Posterior vena cava (tissue), 2 donors: Measurements from ENCODE around the gene MRPL41. TPM values are rescaled to one million over a fixed set of nuclear protein-coding genes. Genes with fewer than 3 reads are reported as not detected.
"Not testable (repeated sequence)": the region's sequence is repeated elsewhere in the genome, so short reads cannot be mapped to it uniquely, and the experiment has no call there.

ENCODE experiments used
- DNase-seq: peaks from one replicate; pipeline ENCODE4 v3.0.0-alpha.2; 2020; ENCODE audit warnings: low spot score
- intact Hi-C, 2 donors: fragments of 100-400 bp; cut with DNase I; formaldehyde crosslinking; loops; one replicate each; pipeline versions ENCODE4 v1.14.1 to v1.14.2; 2022 to 2023
- total RNA-seq, 2 donors: library from RNA; stranded (reverse); fragmentation: NEBNext Ultra II Directional; extraction: Animal tissue kit (Norgen Biotek cat#: 25700); gene quantifications; one replicate each; pipeline ENCODE4 v1.2.1, GENCODE V29; 2021
- donor health status: DM: yes; HTN: yes; CAD: no.
- donor health status: DM: yes; HTN: yes; CAD: no.

The MRPL41 gene
- total RNA-seq, 2 donors from 2014 or later = 24.4 to 27.3 TPM

DNA sequence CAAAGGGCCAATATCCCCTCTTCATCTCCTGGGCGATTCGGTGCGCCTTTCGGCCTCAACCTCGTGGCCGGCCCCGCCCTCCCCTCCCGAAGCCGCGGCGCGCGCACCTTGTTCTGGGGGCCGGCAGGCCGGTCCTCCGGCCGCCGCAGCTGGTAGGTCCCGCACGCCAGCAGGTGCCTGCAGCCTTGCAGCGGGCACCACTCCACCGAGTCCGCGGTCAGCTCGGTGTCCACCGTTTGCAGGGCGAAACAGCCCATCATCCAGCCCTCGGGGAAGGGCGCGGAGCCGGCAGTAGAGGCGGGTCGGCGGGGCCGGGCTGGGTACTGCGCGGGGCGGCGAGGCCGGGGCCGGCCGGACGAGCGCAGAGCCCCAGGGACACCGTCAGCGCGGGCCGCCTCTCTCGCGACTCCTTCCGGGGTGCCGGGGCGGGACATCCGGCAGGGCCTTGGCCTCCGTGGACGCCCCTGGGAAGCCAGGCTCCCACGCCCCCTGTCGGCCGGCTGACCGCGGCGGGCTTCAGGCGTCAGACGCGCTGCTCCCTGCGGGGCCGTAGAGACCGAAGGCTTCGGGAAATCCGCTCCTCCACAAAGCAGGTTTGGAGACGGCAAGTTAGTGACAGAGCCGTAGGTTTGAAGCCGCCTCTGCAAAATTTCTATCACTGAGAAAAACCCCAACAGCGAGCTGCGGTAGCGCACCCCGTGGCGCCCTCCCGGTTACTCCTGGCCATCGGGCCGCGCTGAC, 27.0 kb downstream of the MRPL41 start, which contains the start of gene DPH7:
Gene DPH7 (minus strand): TSS at position 408 of the 741 bp plus-strand sequence. CDS start 148 bp downstream, at position 260.
- peak; percentile 99 for DNase-seq
- intact Hi-C loops = no loop called here

DNA sequence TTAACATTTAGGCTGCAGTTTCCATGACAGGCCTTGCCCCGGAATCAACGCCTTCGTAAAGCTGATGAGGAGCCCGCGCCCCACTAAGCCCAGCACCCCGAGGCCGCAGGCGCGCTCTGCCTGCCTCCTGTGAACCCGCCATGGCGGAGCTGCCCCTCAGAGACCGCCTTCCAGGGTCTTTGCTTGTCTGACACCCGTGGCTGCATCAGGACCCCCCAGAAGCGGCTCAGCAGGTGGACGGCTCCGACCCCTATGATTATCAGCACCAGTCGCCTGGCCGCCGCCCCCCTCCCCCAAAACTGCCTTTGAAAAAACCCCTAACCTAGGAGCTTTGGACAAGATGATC, 27.6 kb downstream of the MRPL41 start:
- intact Hi-C loops = no loop called here
- no peak for DNase-seq

DNA sequence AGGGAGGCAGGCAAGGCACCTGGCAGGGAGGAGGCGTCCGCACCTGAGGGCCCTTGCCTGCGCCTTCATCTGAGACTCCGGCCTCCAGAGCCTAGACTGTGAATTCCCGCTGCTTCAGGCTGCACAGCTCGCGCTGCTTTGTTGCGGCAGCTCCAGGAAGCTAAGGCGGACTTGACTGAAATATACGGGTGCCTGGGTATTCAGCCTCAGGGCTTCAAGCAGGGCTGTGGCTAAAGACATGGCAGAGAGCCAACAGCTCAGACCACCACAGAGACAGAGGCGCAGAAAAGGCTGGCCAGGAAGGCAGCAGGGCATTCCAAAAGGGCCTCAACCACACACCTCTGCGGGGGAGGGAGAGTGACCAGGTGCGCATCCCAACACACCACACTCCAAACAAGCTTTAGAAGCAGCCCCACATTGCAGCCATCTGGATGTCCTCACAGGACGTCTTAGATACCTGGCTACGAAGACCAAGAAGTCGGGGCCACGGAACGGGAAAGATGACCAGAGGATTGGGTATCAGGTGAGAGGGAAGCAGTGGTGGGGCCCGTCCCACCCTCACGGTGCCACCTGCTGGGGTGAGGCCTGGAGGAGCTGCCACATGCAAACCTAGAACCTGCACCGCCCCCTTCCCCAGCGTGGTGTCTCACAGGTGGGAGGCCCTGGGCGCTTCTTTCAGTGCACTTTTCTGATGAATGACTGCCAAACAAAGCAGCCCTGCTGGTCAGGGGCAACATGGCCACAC, 28.7 kb downstream of the MRPL41 start:
- intact Hi-C loops = no loop called here
- no peak for DNase-seq

DNA sequence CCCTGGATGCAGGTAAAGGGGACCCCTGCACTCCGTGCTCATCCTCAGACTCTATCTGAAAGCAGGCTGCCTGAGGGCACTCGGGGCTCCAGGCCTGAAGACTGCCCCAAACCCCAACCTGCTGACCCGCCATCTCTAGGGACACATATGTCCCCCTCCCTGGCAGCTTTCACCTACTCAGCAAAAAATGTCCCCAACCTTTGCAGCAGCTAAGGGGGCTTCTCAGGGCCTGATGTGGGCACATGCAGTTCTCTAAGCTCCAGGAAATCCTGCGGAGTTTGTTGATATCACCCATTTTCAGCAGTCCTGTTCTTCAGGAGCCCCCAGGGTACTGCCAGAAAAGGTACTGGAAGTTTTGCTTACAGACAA, 29.3 kb downstream of the MRPL41 start:
- DNase-seq = no peak
- intact Hi-C loops = no loop called here

GRCh38 chr9:137581361-137582285, 29.9 kb downstream of the MRPL41 start:
- no peak for DNase-seq
- intact Hi-C loops = no loop called here

DNA sequence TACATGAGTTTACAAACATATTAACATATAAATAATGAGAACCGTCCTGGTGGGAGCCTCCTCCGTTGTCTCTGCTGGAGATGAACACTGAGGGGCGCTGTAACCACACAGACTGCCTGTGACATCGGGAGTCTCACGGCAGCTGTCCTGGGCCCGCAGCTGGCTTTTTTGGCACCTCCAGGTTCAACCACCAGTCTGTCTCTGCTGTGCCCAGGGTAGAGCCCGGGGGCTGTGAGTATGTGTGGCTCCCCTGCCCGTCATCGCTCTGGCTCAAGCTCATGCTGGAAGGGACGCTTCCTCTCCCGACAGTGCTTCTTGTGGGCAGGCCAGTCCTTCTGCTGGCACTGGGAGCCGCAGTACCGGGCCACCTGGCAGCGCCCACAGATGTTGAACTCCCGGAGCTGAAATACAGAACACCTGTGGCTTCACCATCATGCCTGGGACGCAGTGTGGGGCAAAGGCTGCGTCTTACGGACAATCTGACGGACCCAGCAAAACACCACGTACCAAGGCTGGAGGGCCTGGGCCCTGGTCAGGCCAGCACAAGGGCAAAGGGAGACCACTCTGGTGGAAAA, 30.7 kb downstream of the MRPL41 start:
- intact Hi-C loops = no loop called here
- no peak for DNase-seq

- intact Hi-C loops = no loop called here
- DNase-seq = no peak
Observed at GRCh38 chr9:137583347-137583746, 31.7 kb downstream of the MRPL41 start.

DNA sequence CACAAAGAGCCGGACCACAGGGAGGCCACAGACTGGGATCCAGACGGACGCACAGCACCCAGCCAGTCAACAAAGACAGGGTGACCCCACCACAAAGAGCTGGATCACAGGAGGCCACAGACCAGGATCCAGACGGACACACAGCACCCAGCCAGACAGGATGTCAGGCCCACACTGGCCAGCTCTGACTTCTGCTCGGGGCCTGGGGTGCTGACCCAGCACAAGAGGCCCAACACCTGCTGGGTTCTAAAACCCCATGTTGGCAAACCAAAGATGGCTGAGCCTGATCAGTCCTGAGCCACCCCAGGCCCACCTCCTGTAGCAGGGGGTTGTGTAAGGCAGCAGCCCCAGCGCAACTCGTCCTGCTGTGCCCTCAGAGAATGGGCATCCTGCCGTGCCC, 32.3 kb downstream of the MRPL41 start:
- DNase-seq = no peak
- intact Hi-C loops = no loop called here

GRCh38 chr9:137586854-137587253, 35.2 kb downstream of the MRPL41 start:
- intact Hi-C loops = no loop called here
- DNase-seq = no peak

- peak; percentile 78 for DNase-seq
- intact Hi-C loops = no loop called here
Observed at GRCh38 chr9:137588311-137588710, 36.6 kb downstream of the MRPL41 start.

- DNase-seq = no peak
- intact Hi-C loops = no loop called here
Observed at GRCh38 chr9:137588891-137589290, 37.2 kb downstream of the MRPL41 start.

DNA sequence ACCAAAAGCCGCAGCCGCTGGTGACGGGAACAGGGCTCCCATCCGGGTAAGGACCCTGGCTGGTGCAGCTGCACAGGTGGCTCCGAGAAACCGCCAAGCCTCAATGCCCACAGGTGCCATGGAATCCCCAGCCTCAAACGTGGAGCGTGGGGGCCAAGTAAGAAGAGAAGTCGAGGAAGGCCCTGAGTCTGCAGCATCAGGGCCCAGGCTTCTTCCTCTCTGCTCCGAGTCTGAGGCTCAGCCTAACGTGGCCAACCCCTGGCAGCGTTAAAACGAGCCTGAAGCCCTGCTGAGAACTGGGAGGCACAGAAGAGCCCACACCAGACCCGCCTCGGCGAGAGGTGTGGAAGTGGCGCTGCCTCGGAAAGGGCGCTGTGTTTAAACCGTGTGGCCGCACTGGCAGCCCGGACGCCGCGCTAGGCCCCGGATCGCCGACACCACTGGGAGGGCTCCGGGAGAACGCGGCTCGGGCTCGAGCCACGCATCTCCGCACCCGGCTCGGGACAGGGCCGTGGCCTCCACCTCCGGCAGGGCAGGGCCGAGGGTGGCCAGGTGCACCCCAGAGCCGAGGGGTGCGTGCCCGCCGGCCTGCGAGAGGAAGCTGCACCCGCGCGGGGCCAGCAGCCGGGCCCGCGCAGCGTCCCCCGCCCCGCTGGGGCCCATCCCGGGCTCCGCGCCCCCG, 37.9 kb downstream of the MRPL41 start:
- peak; percentile 76 for DNase-seq
- intact Hi-C loops = no loop called here

DNA sequence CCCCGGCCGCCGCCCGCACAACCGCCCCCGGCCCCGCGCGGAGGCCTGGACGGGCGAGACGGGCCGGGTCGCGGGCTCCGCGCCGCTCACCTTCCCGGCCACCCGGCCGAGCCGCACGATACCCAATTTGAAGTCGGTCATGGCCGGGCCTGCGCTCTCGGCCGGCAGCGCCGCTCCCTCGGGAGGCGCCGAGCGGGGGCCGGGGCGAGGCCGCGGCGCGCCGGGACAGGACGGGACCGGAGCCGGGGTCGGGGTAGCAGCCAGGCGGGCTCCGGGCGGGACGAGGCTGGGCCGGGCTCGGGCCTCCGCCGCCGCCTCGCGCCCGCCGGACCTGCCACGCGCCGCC, 38.4 kb downstream of the MRPL41 start:
- intact Hi-C loops = no loop called here
- no peak for DNase-seq

GRCh38 chr9:137590469-137591383, 39.0 kb downstream of the MRPL41 start, which contains the start of gene ZMYND19:
ZMYND19 (minus strand) TSS chr9:137590512; CDS start chr9:137590263, 249 bp downstream.
- DNase-seq = peak; percentile 96
- intact Hi-C loops = no loop called here

DNA sequence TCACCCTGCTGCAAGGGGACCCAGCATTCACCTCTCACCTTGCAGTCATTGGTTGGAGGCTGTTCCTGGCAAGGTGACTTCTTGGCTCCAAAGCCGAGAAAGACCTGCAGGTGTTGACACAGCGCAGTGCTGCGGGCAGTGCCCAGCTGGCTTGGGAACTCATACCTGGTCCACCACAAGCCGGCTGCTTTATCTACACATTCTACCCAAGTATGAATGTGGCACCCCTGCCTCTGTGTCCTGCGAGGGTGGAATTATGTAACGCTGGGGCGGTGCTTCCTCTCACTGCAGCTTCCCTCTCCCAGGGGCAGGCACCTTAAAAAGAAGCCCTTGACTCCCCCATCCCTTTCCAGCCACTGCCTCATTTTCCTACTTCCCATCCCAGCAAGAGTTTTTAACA, 41.1 kb downstream of the MRPL41 start:
- intact Hi-C loops = no loop called here
- DNase-seq = no peak

DNA sequence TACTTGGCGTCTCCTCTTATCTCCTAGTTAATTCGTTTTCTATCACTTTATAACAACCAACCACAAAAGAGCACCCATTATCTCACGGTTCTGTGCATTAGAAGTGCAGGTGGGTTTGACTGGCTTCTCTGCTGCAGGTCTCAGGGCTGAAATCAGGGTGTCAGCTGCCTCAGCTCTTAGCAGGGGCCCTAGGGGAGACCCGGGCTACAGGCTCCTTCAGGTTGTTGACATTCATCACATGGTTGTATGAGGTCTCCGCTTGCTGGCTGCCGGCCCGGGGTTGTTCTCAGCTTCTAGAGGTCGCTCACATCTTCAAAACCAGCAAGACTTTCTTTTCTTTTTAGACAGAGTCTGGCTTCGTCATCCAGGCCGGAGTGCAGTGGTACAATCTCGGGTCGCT, 41.5 kb downstream of the MRPL41 start:
- no peak for DNase-seq
- intact Hi-C loops = no loop called here

DNA sequence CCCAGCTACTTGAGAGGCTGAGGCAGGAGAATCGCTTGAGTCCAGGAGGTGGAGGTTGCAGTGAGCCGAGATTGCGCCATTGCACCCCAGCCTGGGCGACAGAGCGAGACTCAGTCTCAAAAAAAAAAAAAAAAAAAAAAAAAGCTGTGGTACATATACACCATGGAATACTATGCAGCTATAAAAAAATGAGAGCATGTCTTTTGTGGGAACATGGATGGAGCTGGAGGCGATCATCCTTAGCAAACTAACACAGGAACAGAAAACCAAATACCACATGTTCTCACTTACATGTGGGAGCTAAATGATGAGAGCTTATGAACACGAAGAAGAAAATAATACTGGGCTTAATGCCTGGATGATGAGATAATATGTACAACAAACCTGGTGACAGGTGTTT, 44.9 kb downstream of the MRPL41 start:
- intact Hi-C loops, DNase-seq: not testable (repeated sequence)

DNA sequence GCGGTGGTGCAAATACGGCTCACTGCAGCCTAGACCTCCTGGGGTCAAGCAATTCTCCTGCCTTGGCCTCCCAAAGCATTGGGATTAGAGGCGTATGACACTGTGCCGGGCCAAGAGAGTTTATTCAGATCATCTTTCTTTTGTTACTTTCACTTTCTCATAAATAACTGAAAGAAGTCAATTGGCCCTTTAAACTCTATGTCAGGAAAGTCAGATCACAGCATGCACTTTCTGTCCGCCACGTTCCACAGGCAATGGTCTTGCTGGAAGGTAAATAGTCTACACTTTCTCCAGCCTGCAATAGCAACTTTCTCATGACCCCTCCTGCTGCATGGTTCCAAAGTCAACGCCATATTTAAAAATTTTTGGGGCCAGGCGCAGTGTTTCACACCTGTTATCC, 47.3 kb downstream of the MRPL41 start:
- intact Hi-C loops = no loop called here
- DNase-seq = no peak
